ENCODE measurements around the gene EFS.

EFS gene

GRCh38 chr14:23409475-23409874 is 44.5 kb upstream of the EFS start:
- Histone ChIP-seq H3K4me3 (ENCODE audit: low read depth, low read length) (no peak overlapping the region), H3K27ac (no peak overlapping the region), H3K36me3 (replicated peaks) (no peaks in the 10 kb centered on the region), H3K27me3 (replicated peaks) (no peaks in the 10 kb centered on the region)
- in situ Hi-C loops (cut with HindIII; ENCODE audit: low pct_ligation_motif_present, low sequenced_read_pairs): no loop called here
- no peak for TF ChIP-seq CTCF (IDR thresholded peaks at IDR 0.05; ENCODE audit: low read depth, low read length, missing control alignments)
- no peak for DNase-seq

GRCh38 chr14:23408307-23408630 is 43.3 kb upstream of the EFS start:
- Histone ChIP-seq H3K27me3 (replicated peaks) (no peaks in the 10 kb centered on the region), H3K27ac (no peak overlapping the region), H3K36me3 (replicated peaks) (no peaks in the 10 kb centered on the region), H3K4me3 (ENCODE audit: low read depth, low read length) (no peak overlapping the region)
- TF ChIP-seq CTCF (IDR thresholded peaks at IDR 0.05; ENCODE audit: low read depth, low read length, missing control alignments): no peak
- no peak for DNase-seq
- in situ Hi-C loops (cut with HindIII; ENCODE audit: low pct_ligation_motif_present, low sequenced_read_pairs): no loop called here

GRCh38 chr14:23407516-23408306 is 42.7 kb upstream of the EFS start, which contains the start of gene MYH6:
Gene MYH6, minus strand, starts transcription at chr14:23408273. Its CDS starts 1,050 bp downstream, at chr14:23407223.
- Histone ChIP-seq H3K27me3 (replicated peaks) (no peaks in the 10 kb centered on the region), H3K27ac (no peak within 1 kb of the TSS)
- in situ Hi-C loops (cut with HindIII; ENCODE audit: low pct_ligation_motif_present, low sequenced_read_pairs): no loop called here

GRCh38 chr14:23406725-23407355 is 41.9 kb upstream of the EFS start:
- no peaks in the 10 kb centered on the region for H3K36me3 ChIP-seq (replicated peaks)
- no peak overlapping the region for H3K27ac ChIP-seq
- TF ChIP-seq CTCF (IDR thresholded peaks at IDR 0.05; ENCODE audit: low read depth, low read length, missing control alignments): no peak
- in situ Hi-C loops (cut with HindIII; ENCODE audit: low pct_ligation_motif_present, low sequenced_read_pairs): no loop called here
- no peak for DNase-seq
- H3K27me3 ChIP-seq (replicated peaks): no peaks in the 10 kb centered on the region
- no peak overlapping the region for H3K4me3 ChIP-seq (ENCODE audit: low read depth, low read length)

More at GRCh38 chr14:23407516-23408306, 42.7 kb upstream of the EFS start, which contains the start of gene MYH6:
- DNase-seq: no peak
- TF ChIP-seq CTCF (IDR thresholded peaks at IDR 0.05; ENCODE audit: low read depth, low read length, missing control alignments): no peak
- Histone ChIP-seq H3K36me3 (replicated peaks) (no peaks in the 10 kb centered on the region), H3K4me3 (ENCODE audit: low read depth, low read length) (no peak within 1 kb of the TSS)

- TF ChIP-seq CTCF (IDR thresholded peaks at IDR 0.05; ENCODE audit: low read depth, low read length, missing control alignments): no peak
- DNase-seq: no peak
- in situ Hi-C loops (cut with HindIII; ENCODE audit: low pct_ligation_motif_present, low sequenced_read_pairs): no loop called here
- H3K27ac ChIP-seq: no peak overlapping the region
- H3K27me3 ChIP-seq (replicated peaks): no peaks in the 10 kb centered on the region
- H3K4me3 ChIP-seq (ENCODE audit: low read depth, low read length): no peak overlapping the region
- no peaks in the 10 kb centered on the region for H3K36me3 ChIP-seq (replicated peaks)
Measured at GRCh38 chr14:23406244-23406643, 41.3 kb upstream of the EFS start.

Measured in brain microvascular endothelial cell (primary cell).